ENCODE results near the gene CLEC5A.

The CLEC5A gene

GRCh38 chr7:141941075-141941474 lies 5.7 kb downstream of the CLEC5A start:
- Histone ChIP-seq H3K4me2 (ENCODE audit: low read length) (no peak overlapping the region), H3K27me3 (ENCODE audit: low read depth, low read length) (no peaks in the 10 kb centered on the region), H3K4me1 (ENCODE audit: low read length) (no peaks in the 10 kb centered on the region), H2AFZ (ENCODE audit: low read depth, low read length) (no peak overlapping the region), H3K79me2 (ENCODE audit: low read length) (no peaks in the 10 kb centered on the region), H3K9me3 (ENCODE audit: insufficient read depth, low read length) (no peaks in the 10 kb centered on the region), H4K20me1 (ENCODE audit: insufficient read depth, low read length) (no peaks in the 10 kb centered on the region), H3K27ac (ENCODE audit: low read length) (no peak overlapping the region), H3K4me3 (ENCODE audit: low read length) (no peak overlapping the region), H3K36me3 (replicated peaks; ENCODE audit: low read depth, low read length) (no peaks in the 10 kb centered on the region), H3K9ac (ENCODE audit: low read length) (no peak overlapping the region)
- TF ChIP-seq CTCF (IDR thresholded peaks at IDR 0.05; ENCODE audit: low read depth, low read length) (no peak), EZH2phosphoT487 (IDR thresholded peaks at IDR 0.05; ENCODE audit: low read depth) (no peak)

GRCh38 chr7:141930211-141930610 lies 16.6 kb downstream of the CLEC5A start:
- no peak overlapping the region for H3K9ac ChIP-seq (ENCODE audit: low read length)
- no peaks in the 10 kb centered on the region for H3K9me3 ChIP-seq (ENCODE audit: insufficient read depth, low read length)
- H3K79me2 ChIP-seq (ENCODE audit: low read length), result no peaks in the 10 kb centered on the region
- no peak overlapping the region for H2AFZ ChIP-seq (ENCODE audit: low read depth, low read length)
- peaks cover 6% of the 10 kb centered on the region for H3K4me1 ChIP-seq (ENCODE audit: low read length)
- H3K4me2 ChIP-seq (ENCODE audit: low read length), result no peak overlapping the region
- H3K27ac ChIP-seq (ENCODE audit: low read length), result no peak overlapping the region
- 0 out of 2 replicates have a peak, but pooled peaks cover 4% of the 10 kb centered on the region for H3K27me3 ChIP-seq (ENCODE audit: low read depth, low read length)
- H3K36me3 ChIP-seq (replicated peaks; ENCODE audit: low read depth, low read length), result no peaks in the 10 kb centered on the region
- TF ChIP-seq EZH2phosphoT487 (IDR thresholded peaks at IDR 0.05; ENCODE audit: low read depth), result no peak
- no peak for TF ChIP-seq CTCF (IDR thresholded peaks at IDR 0.05; ENCODE audit: low read depth, low read length)
- no peaks in the 10 kb centered on the region for H4K20me1 ChIP-seq (ENCODE audit: insufficient read depth, low read length)
- no peak overlapping the region for H3K4me3 ChIP-seq (ENCODE audit: low read length)

- H3K9me3 ChIP-seq (ENCODE audit: insufficient read depth, low read length), result no peaks in the 10 kb centered on the region
- H4K20me1 ChIP-seq (ENCODE audit: insufficient read depth, low read length), result no peaks in the 10 kb centered on the region
- H3K4me2 ChIP-seq (ENCODE audit: low read length), result no peak overlapping the region
- H3K27me3 ChIP-seq (ENCODE audit: low read depth, low read length), result 0 out of 2 replicates have a peak, but pooled peaks cover 4% of the 10 kb centered on the region
- no peak overlapping the region for H3K9ac ChIP-seq (ENCODE audit: low read length)
- no peak overlapping the region for H3K4me3 ChIP-seq (ENCODE audit: low read length)
- no peak overlapping the region for H2AFZ ChIP-seq (ENCODE audit: low read depth, low read length)
- H3K36me3 ChIP-seq (replicated peaks; ENCODE audit: low read depth, low read length), result no peaks in the 10 kb centered on the region
- H3K79me2 ChIP-seq (ENCODE audit: low read length), result no peaks in the 10 kb centered on the region
- no peak for TF ChIP-seq EZH2phosphoT487 (IDR thresholded peaks at IDR 0.05; ENCODE audit: low read depth)
- no peak for TF ChIP-seq CTCF (IDR thresholded peaks at IDR 0.05; ENCODE audit: low read depth, low read length)
- H3K4me1 ChIP-seq (ENCODE audit: low read length), result peaks cover 6% of the 10 kb centered on the region
- no peak overlapping the region for H3K27ac ChIP-seq (ENCODE audit: low read length)
Measured at GRCh38 chr7:141928845-141929195, 18.0 kb downstream of the CLEC5A start.

GRCh38 chr7:141928146-141928844 lies 18.5 kb downstream of the CLEC5A start:
- Histone ChIP-seq H3K4me2 (ENCODE audit: low read length) (no peak overlapping the region), H3K9me3 (ENCODE audit: insufficient read depth, low read length) (no peaks in the 10 kb centered on the region), H3K4me3 (ENCODE audit: low read length) (no peak overlapping the region), H3K27ac (ENCODE audit: low read length) (no peak overlapping the region), H2AFZ (ENCODE audit: low read depth, low read length) (no peak overlapping the region), H3K9ac (ENCODE audit: low read length) (no peak overlapping the region), H4K20me1 (ENCODE audit: insufficient read depth, low read length) (no peaks in the 10 kb centered on the region), H3K4me1 (ENCODE audit: low read length) (peaks cover 6% of the 10 kb centered on the region), H3K79me2 (ENCODE audit: low read length) (no peaks in the 10 kb centered on the region), H3K27me3 (ENCODE audit: low read depth, low read length) (0 out of 2 replicates have a peak, but pooled peaks cover 4% of the 10 kb centered on the region), H3K36me3 (replicated peaks; ENCODE audit: low read depth, low read length) (no peaks in the 10 kb centered on the region)
- no peak for TF ChIP-seq EZH2phosphoT487 (IDR thresholded peaks at IDR 0.05; ENCODE audit: low read depth)
- no peak for TF ChIP-seq CTCF (IDR thresholded peaks at IDR 0.05; ENCODE audit: low read depth, low read length)
